Fibroblast of lung (primary cell): ENCODE data around the gene MCCC2. TPM values are rescaled to one million over a fixed set of nuclear protein-coding genes. Genes with fewer than 3 reads are reported as not detected.
A peak's percentile ranks its signal among the peaks of the same experiment; 100 is the strongest.

Source experiments
- DNase-seq, 2 donors: peaks; one replicate each; pipeline versions ENCODE4 v3.0.0 to v3.0.0-alpha.2; 2010; ENCODE audit warnings: low read depth in 2 of 2
- H2AFZ ChIP-seq: 2 replicates; pipeline ENCODE4 v1.5.1; 2012; ENCODE audit warnings: low read length, control low read depth, inconsistent platforms
- H3K27ac ChIP-seq: 2 replicates; pipeline ENCODE4 v1.5.1; 2011; ENCODE audit warnings: low read length, control low read depth; ENCODE audit not compliant: insufficient read depth
- H3K27me3 ChIP-seq: 2 replicates; pipeline ENCODE4 v1.5.1; 2011; ENCODE audit warnings: mild to moderate bottlenecking, low read length; ENCODE audit not compliant: control insufficient read depth, insufficient read depth
- H3K36me3 ChIP-seq: 2 replicates; pipeline ENCODE4 v1.5.1; 2011; ENCODE audit warnings: low read length; ENCODE audit not compliant: control insufficient read depth, insufficient read depth
- H3K4me1 ChIP-seq: 2 replicates; pipeline ENCODE4 v1.5.1; 2011; ENCODE audit warnings: low read length; ENCODE audit not compliant: control insufficient read depth, insufficient read depth; ENCODE audit errors: extremely low read depth
- H3K4me2 ChIP-seq: 2 replicates; pipeline ENCODE4 v1.5.1; 2011; ENCODE audit warnings: low read length, control low read depth; ENCODE audit not compliant: insufficient read depth; ENCODE audit errors: extremely low read depth
- H3K4me3 ChIP-seq, 4 experiments: fragments of 200-600 bp in 1 of 4; sonication (generic) in 1 of 4; replicated peaks in 1 of 4; 2 replicates each; pipeline ENCODE4 v1.5.1; 2011 to 2016; ENCODE audit warnings: low read length in 4 of 4, low read depth in 3 of 4, mild to moderate bottlenecking in 3 of 4, control low read depth in 2 of 4, inconsistent platforms in 1 of 4, mixed read lengths in 1 of 4; ENCODE audit not compliant: insufficient read depth in 1 of 4; ENCODE audit errors: control extremely low read depth in 1 of 4
- H3K79me2 ChIP-seq: 2 replicates; pipeline ENCODE4 v1.5.1; 2012; ENCODE audit warnings: mild to moderate bottlenecking, low read length, inconsistent platforms; ENCODE audit not compliant: control insufficient read depth, insufficient read depth
- H3K9ac ChIP-seq: 2 replicates; pipeline ENCODE4 v1.5.1; 2011; ENCODE audit warnings: mild to moderate bottlenecking, low read length, control low read depth; ENCODE audit not compliant: insufficient read depth
- H3K9me3 ChIP-seq: 2 replicates; pipeline ENCODE4 v1.5.1; 2012; ENCODE audit warnings: low read depth, low read length; ENCODE audit not compliant: control insufficient read depth, insufficient read depth
- H4K20me1 ChIP-seq: 2 replicates; pipeline ENCODE4 v1.5.1; 2011; ENCODE audit warnings: low read length; ENCODE audit not compliant: control insufficient read depth, insufficient read depth; ENCODE audit errors: extremely low read depth
- EZH2 ChIP-seq: IDR thresholded peaks from 2 replicates; pipeline ENCODE4 v1.5.1; 2012; ENCODE audit warnings: low read length, control low read depth, mild to moderate bottlenecking; ENCODE audit errors: missing control alignments
- polyA plus RNA-seq, 2 donors: library from polyadenylated mRNA; depleted of rRNA in 1 of 2; stranded (reverse) in 1 of 2; unstranded in 1 of 2; fragments of >200 nt; gene quantifications; 2 replicates each; pipeline ENCODE4 v1.2.1, GENCODE V29; 2011 to 2012; ENCODE audit warnings: missing spikeins in 1 of 2
- total RNA-seq: library from RNA; depleted of rRNA; stranded (reverse); fragments of >200 nt; gene quantifications from 2 replicates; pipeline ENCODE4 v1.2.1, GENCODE V29; 2014
- TF ChIP-seq, protein P1 (sequence below), 2 donors: IDR thresholded peaks in 1 of 2; conservative IDR thresholded peaks in 1 of 2; 1 replicate in 1 of 2; 2 replicates in 1 of 2; pipeline ENCODE4 v1.5.1; 2011 to 2012; ENCODE audit warnings: low read length in 2 of 2, control low read depth in 1 of 2, inconsistent platforms in 1 of 2, low read depth in 1 of 2, mild to moderate bottlenecking in 1 of 2

MCCC2 gene
- total and polyA plus RNA-seq, 2 donors (not counting 1 experiment from before 2014, with no cell fraction given) = 16.2 to 25.6 TPM

DNA sequence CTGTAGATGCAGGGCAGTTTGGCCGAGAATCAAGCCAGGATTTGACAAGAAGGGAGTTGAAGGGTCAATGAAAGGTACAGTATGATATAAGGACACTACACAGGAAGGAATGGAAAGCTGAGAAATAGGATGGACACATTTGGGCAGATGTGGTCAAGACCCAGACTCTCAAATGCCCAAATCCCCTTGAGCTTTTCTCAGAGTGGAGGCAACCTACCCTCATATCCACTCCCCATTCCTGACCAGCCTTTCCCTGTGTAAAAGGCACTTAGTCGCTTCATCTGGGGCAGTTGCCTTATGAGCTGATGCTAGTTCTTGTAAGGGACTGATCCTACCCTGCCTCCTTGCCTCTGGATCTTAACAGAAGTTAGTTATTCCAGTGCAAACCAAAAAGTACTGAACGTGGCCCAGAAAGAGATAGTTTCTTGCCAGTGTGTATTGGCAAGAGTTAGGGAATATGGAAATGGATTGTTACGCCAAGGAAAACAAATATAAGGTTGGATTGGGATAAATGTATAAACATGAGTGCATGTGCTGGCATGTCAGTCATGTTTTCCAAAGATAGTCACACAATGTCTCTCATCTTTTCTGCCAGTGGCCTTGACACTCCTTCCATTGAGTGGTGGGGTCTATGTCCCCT, 4.1 kb upstream of the MCCC2 start:
- H3K4me2 ChIP-seq = no peak overlapping the region
- no peaks in the 10 kb centered on the region for H3K9me3 ChIP-seq
- H3K4me1 ChIP-seq = no peaks in the 10 kb centered on the region
- no peaks in the 10 kb centered on the region for H4K20me1 ChIP-seq
- H3K27ac ChIP-seq = no peak overlapping the region
- H3K36me3 ChIP-seq = no peaks in the 10 kb centered on the region
- no peak overlapping the region for H3K9ac ChIP-seq
- DNase-seq = no peak
- H3K79me2 ChIP-seq = no peaks in the 10 kb centered on the region
- TF ChIP-seq, protein P1, sequence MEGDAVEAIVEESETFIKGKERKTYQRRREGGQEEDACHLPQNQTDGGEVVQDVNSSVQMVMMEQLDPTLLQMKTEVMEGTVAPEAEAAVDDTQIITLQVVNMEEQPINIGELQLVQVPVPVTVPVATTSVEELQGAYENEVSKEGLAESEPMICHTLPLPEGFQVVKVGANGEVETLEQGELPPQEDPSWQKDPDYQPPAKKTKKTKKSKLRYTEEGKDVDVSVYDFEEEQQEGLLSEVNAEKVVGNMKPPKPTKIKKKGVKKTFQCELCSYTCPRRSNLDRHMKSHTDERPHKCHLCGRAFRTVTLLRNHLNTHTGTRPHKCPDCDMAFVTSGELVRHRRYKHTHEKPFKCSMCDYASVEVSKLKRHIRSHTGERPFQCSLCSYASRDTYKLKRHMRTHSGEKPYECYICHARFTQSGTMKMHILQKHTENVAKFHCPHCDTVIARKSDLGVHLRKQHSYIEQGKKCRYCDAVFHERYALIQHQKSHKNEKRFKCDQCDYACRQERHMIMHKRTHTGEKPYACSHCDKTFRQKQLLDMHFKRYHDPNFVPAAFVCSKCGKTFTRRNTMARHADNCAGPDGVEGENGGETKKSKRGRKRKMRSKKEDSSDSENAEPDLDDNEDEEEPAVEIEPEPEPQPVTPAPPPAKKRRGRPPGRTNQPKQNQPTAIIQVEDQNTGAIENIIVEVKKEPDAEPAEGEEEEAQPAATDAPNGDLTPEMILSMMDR (conservative IDR thresholded peaks at IDR 0.05 in 1 of 2, IDR thresholded peaks at IDR 0.05 in 1 of 2; ENCODE audit: low read depth in 1 of 2, low read length in 2 of 2) = no peak
- TF ChIP-seq EZH2 = no peak
- no peak overlapping the region for H2AFZ ChIP-seq
- no peaks in the 10 kb centered on the region for H3K27me3 ChIP-seq
- H3K4me3 ChIP-seq = no peak overlapping the region

DNA sequence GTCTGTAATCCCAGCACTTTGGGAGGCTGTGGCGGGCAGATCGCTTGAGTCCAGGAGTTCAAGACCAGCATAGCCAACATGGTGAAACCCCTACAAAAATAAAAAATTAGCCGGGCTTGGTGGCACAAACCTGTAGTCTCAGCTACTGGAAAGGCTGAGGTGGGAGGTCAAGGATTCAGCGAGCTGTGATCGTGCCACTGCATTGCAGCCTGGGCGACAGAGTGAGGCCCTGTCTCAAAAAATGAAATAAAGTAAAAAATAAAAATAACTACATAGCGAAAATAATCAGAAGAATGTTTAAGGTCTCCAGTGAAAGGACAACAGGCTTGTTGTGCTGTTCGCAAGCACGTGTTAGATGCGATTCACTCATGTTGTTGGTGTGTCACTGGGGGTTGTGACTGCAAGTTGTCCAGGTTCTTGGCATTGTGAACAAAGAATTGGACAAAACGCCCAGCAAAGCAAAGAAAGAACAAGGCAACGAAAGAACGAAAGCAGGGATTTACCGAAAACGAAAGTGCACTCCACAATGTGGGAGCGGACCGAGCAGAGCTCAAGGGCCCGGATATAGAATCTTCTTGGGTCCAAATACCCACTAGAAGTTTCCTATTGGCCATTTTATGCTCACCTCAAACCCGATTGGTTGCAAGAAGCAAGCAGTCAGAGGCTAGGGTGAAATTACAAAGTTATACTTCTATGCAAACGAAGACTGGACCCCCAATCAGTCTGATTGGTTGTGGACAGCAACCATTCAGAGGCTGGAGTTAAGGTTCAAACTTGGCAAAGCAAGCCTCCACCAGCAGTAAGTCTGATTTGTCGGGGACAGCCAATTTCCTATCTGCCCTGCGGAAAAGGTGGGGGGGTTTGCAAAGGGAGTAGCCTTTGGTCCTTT, 844 bp upstream of the MCCC2 start:
- peak overlapping the region; percentile 98 for H2AFZ ChIP-seq
- peak; percentile 33 to 39 for DNase-seq
- TF ChIP-seq, protein P1 (conservative IDR thresholded peaks at IDR 0.05 in 1 of 2, IDR thresholded peaks at IDR 0.05 in 1 of 2; ENCODE audit: low read depth in 1 of 2, low read length in 2 of 2) = no peak
- TF ChIP-seq EZH2 = no peak
- no peaks in the 10 kb centered on the region for H3K36me3 ChIP-seq
- no peaks in the 10 kb centered on the region for H3K4me1 ChIP-seq
- peak overlapping the region; percentile 78 to 90 (median 82) for H3K4me3 ChIP-seq
- peak overlapping the region; percentile 93 for H3K4me2 ChIP-seq
- H3K27ac ChIP-seq = peak overlapping the region; percentile 74
- no peak overlapping the region for H3K9ac ChIP-seq
- no peaks in the 10 kb centered on the region for H3K9me3 ChIP-seq
- H3K79me2 ChIP-seq = no peaks in the 10 kb centered on the region
- no peaks in the 10 kb centered on the region for H3K27me3 ChIP-seq
- no peaks in the 10 kb centered on the region for H4K20me1 ChIP-seq

DNA sequence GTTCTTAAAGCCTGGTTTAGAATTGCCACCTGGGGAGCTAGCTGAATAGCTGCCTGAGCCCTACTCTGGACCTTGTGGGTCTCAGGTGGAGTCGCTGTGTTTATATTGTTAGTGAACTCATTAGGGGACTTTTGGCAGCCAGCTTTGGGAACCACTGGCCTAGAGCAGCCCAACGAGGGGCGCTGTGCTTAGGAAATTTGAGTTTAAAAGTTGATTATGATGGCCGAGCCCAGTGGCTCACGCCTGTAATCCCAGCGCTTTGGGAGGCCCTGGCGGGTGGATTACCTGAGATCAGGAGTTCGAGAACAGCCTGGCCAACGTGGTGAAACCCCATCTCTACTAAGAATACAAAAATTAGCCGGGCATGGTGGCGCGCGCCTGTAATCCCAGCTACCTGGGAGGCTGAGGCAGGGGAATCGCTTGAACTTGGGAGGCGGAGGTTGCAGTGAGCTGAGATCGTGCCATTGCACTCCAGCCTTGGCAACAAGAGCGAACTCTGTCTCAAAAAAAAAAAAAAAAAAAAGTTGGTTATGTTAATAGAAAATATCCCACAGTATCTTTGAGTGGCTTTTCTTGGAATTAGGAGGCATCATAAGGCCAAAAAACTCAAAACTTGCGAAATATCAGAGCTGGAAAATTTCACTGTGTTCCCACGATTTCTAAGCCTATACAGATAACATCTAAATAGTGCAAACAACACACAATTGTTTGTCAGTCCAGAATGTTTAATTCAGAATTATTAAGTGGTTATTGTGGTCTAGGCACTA, 809 bp downstream of the MCCC2 start:
- Histone ChIP-seq H3K4me3 (peak overlapping the region; percentile 78 to 90 (median 82)), H3K4me2 (peak overlapping the region; percentile 67), H3K36me3 (no peaks in the 10 kb centered on the region), H3K9ac (peak overlapping the region; percentile 88), H3K79me2 (no peaks in the 10 kb centered on the region), H3K27me3 (no peaks in the 10 kb centered on the region), H3K9me3 (no peaks in the 10 kb centered on the region), H3K27ac (peak overlapping the region; percentile 74), H4K20me1 (no peaks in the 10 kb centered on the region), H3K4me1 (no peaks in the 10 kb centered on the region), H2AFZ (peak overlapping the region; percentile 89)
- TF ChIP-seq, protein P1 (conservative IDR thresholded peaks at IDR 0.05 in 1 of 2, IDR thresholded peaks at IDR 0.05 in 1 of 2; ENCODE audit: low read depth in 1 of 2, low read length in 2 of 2) = no peak
- no peak for TF ChIP-seq EZH2
- DNase-seq = peak in 1 of 2 donors; percentile 9
